RWPE2 (cell line): Measurements from ENCODE around the gene MIOX.
A peak's percentile ranks its signal among the peaks of the same experiment; 100 is the strongest.

Experiments
- ATAC-seq: fragments of 200-7000 bp; cut with Tn5 transposase; 3 replicates; pipeline ENCODE4 v1.9.1; 2021; ENCODE audit warnings: low read depth
- DNase-seq: peaks from one replicate; pipeline ENCODE4 v3.0.0-alpha.2; 2020; ENCODE audit warnings: low spot score
- H3K27ac ChIP-seq: fragments of 450-650 bp; 2 replicates; pipeline ENCODE4 v1.5.1; 2017; ENCODE audit warnings: mild to moderate bottlenecking; ENCODE audit not compliant: poor library complexity, severe bottlenecking
- H3K27me3 ChIP-seq: fragments of 250-450 bp; sonication (Bioruptor Pico); 2 replicates; pipeline ENCODE4 v1.5.1; 2021; ENCODE audit warnings: mild to moderate bottlenecking, moderate library complexity; ENCODE audit not compliant: insufficient read depth, poor library complexity, severe bottlenecking
- H3K36me3 ChIP-seq: fragments of 250-450 bp; sonication (Bioruptor Pico); 2 replicates; pipeline ENCODE4 v1.5.1; 2020; ENCODE audit warnings: low read depth, mild to moderate bottlenecking, moderate library complexity
- H3K4me1 ChIP-seq: fragments of 250-450 bp; sonication (Bioruptor Pico); 2 replicates; pipeline ENCODE4 v1.5.1; 2021; ENCODE audit warnings: mild to moderate bottlenecking, moderate library complexity; ENCODE audit not compliant: insufficient read depth, poor library complexity, severe bottlenecking
- H3K4me3 ChIP-seq: fragments of 250-450 bp; sonication (Bioruptor Pico); 2 replicates; pipeline ENCODE4 v1.5.1; 2021; ENCODE audit warnings: mild to moderate bottlenecking, moderate library complexity; ENCODE audit not compliant: severe bottlenecking
- H3K9me3 ChIP-seq: fragments of 250-450 bp; sonication (Bioruptor Pico); 2 replicates; pipeline ENCODE4 v1.5.1; 2021; ENCODE audit warnings: mild to moderate bottlenecking, moderate library complexity; ENCODE audit not compliant: severe bottlenecking
- CTCF ChIP-seq: fragments of 450-650 bp; IDR thresholded peaks from one replicate; pipeline ENCODE4 v1.5.1; 2017; ENCODE audit warnings: mild to moderate bottlenecking, moderate library complexity; ENCODE audit not compliant: poor library complexity, severe bottlenecking

The MIOX gene

GRCh38 chr22:50455201-50455600, 31.5 kb upstream of the MIOX start:
- no peak overlapping the region for H3K4me3 ChIP-seq
- DNase-seq (no peak), ATAC-seq (no peak)
- TF ChIP-seq CTCF: no peak
- H3K9me3 ChIP-seq: no peaks in the 10 kb centered on the region
- no peak overlapping the region for H3K27ac ChIP-seq
- H3K36me3 ChIP-seq: peaks cover 47% of the 10 kb centered on the region
- no peaks in the 10 kb centered on the region for H3K4me1 ChIP-seq
- no peaks in the 10 kb centered on the region for H3K27me3 ChIP-seq

GRCh38 chr22:50456026-50456425, 30.6 kb upstream of the MIOX start:
- H3K27ac ChIP-seq: no peak overlapping the region
- ATAC-seq (no peak), DNase-seq (no peak)
- peaks cover 2% of the 10 kb centered on the region for H3K4me1 ChIP-seq
- no peaks in the 10 kb centered on the region for H3K9me3 ChIP-seq
- H3K36me3 ChIP-seq: peaks cover 50% of the 10 kb centered on the region
- H3K27me3 ChIP-seq: no peaks in the 10 kb centered on the region
- H3K4me3 ChIP-seq: no peak overlapping the region
- TF ChIP-seq CTCF: no peak

GRCh38 chr22:50456466-50457234, 30.0 kb upstream of the MIOX start:
- DNase-seq (no peak), ATAC-seq (no peak)
- H3K27ac ChIP-seq: no peak overlapping the region
- TF ChIP-seq CTCF: peak; percentile 28
- no peaks in the 10 kb centered on the region for H3K27me3 ChIP-seq
- H3K4me3 ChIP-seq: no peak overlapping the region
- H3K9me3 ChIP-seq: no peaks in the 10 kb centered on the region
- peaks cover 4% of the 10 kb centered on the region for H3K4me1 ChIP-seq
- peaks cover 52% of the 10 kb centered on the region for H3K36me3 ChIP-seq

GRCh38 chr22:50459016-50459415, 27.6 kb upstream of the MIOX start:
- H3K4me1 ChIP-seq: peaks cover 4% of the 10 kb centered on the region
- ATAC-seq (no peak), DNase-seq (no peak)
- H3K4me3 ChIP-seq: no peak overlapping the region
- no peaks in the 10 kb centered on the region for H3K9me3 ChIP-seq
- peaks cover 51% of the 10 kb centered on the region for H3K36me3 ChIP-seq
- no peaks in the 10 kb centered on the region for H3K27me3 ChIP-seq
- TF ChIP-seq CTCF: no peak
- H3K27ac ChIP-seq: no peak overlapping the region

- no peak overlapping the region for H3K4me3 ChIP-seq
- no peaks in the 10 kb centered on the region for H3K9me3 ChIP-seq
- no peaks in the 10 kb centered on the region for H3K27me3 ChIP-seq
- H3K27ac ChIP-seq: no peak overlapping the region
- H3K36me3 ChIP-seq: peaks cover 51% of the 10 kb centered on the region
- no peak for DNase-seq
- TF ChIP-seq CTCF: no peak
- H3K4me1 ChIP-seq: peaks cover 4% of the 10 kb centered on the region
- no peak for ATAC-seq
These were observed 27.0 kb upstream of the MIOX start for GRCh38 chr22:50459496-50460140.
